A673 (cell line): ENCODE measurements around the gene CDC42BPA.

Source experiments
- EZH2 ChIP-seq: fragments of 200-600 bp; sonication (generic); IDR thresholded peaks from 2 replicates; pipeline ENCODE4 v1.6.1; 2017; ENCODE audit warnings: borderline replicate concordance, low read depth, mild to moderate bottlenecking, mixed read lengths, antibody characterized with exemption, low read length; ENCODE audit not compliant: poor library complexity, severe bottlenecking
- TF ChIP-seq, protein P1 (sequence below): fragments of 300-800, 200-600 bp; sonication (generic); conservative IDR thresholded peaks from 2 replicates; pipeline ENCODE4 v1.5.1; 2017; ENCODE audit warnings: low read depth, mild to moderate bottlenecking, antibody characterized with exemption, low read length, moderate library complexity, mixed read lengths

GRCh38 chr1:227069490-227069889 lies 248.8 kb downstream of the CDC42BPA start:
- TF ChIP-seq, protein P1, sequence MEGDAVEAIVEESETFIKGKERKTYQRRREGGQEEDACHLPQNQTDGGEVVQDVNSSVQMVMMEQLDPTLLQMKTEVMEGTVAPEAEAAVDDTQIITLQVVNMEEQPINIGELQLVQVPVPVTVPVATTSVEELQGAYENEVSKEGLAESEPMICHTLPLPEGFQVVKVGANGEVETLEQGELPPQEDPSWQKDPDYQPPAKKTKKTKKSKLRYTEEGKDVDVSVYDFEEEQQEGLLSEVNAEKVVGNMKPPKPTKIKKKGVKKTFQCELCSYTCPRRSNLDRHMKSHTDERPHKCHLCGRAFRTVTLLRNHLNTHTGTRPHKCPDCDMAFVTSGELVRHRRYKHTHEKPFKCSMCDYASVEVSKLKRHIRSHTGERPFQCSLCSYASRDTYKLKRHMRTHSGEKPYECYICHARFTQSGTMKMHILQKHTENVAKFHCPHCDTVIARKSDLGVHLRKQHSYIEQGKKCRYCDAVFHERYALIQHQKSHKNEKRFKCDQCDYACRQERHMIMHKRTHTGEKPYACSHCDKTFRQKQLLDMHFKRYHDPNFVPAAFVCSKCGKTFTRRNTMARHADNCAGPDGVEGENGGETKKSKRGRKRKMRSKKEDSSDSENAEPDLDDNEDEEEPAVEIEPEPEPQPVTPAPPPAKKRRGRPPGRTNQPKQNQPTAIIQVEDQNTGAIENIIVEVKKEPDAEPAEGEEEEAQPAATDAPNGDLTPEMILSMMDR = no peak
- no peak for TF ChIP-seq EZH2
